Measurements from ENCODE around the gene CLEC10A. TPM values are rescaled to one million over a fixed set of nuclear protein-coding genes. Genes with fewer than 3 reads are reported as not detected.

CLEC10A gene
- total RNA-seq, 1 donor from 2014 or later = 2.9 TPM

DNA sequence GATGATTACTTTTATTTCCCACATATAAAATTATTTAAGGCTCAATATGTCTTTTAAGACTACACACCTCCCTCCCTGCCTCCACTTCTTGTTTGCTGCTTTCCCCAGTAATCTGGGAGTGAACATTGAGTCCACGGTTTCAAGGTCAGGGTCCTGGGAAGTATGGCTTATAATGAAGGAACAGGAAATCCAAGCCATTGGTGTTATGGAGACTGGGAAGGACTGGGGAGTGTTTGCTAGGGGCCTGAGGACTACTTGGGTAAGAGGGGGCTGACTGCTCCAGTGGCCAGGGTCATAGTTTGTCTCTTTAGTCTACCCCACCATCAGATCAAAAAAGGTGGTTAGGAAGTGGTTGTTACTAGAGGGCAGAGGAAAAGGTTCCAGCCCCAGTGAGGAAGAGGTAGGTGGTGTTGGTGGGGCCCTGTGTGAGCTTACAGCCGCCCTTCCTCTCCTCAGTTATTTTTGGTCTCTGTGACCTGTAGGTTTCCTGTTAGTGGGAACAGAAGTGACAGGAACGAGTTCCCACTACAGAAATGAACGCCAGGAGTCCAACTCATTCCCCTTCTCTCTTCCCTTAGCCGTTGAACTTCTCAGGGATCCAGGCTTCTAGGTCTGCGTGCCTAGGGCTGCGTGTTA lies 45.0 kb downstream of the CLEC10A start:
- no peaks in the 10 kb centered on the region for H3K9me3 ChIP-seq (replicated peaks)
- DNase-seq = no peak

GRCh38 chr17:7029659-7030058 lies 50.4 kb downstream of the CLEC10A start:
- no peak overlapping the region for H3K4me3 ChIP-seq
- intact Hi-C loops (cut with micrococcal nuclease) = no loop called here
- H3K27me3 ChIP-seq (ENCODE audit: low read depth) = no peaks in the 10 kb centered on the region
- peaks cover 60% of the 10 kb centered on the region for H3K4me1 ChIP-seq
- no peaks in the 10 kb centered on the region for H3K9me3 ChIP-seq (replicated peaks)
- TF ChIP-seq, protein P1, sequence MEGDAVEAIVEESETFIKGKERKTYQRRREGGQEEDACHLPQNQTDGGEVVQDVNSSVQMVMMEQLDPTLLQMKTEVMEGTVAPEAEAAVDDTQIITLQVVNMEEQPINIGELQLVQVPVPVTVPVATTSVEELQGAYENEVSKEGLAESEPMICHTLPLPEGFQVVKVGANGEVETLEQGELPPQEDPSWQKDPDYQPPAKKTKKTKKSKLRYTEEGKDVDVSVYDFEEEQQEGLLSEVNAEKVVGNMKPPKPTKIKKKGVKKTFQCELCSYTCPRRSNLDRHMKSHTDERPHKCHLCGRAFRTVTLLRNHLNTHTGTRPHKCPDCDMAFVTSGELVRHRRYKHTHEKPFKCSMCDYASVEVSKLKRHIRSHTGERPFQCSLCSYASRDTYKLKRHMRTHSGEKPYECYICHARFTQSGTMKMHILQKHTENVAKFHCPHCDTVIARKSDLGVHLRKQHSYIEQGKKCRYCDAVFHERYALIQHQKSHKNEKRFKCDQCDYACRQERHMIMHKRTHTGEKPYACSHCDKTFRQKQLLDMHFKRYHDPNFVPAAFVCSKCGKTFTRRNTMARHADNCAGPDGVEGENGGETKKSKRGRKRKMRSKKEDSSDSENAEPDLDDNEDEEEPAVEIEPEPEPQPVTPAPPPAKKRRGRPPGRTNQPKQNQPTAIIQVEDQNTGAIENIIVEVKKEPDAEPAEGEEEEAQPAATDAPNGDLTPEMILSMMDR (IDR thresholded peaks at IDR 0.05; ENCODE audit: borderline replicate concordance) = no peak
- H3K27ac ChIP-seq (replicated peaks) = peak overlapping the region; percentile 82
- H3K36me3 ChIP-seq = peaks cover 4% of the 10 kb centered on the region
- DNase-seq = no peak

More for the DNA sequence above, 45.0 kb downstream of the CLEC10A start:
- Histone ChIP-seq H3K27ac (replicated peaks) (peak overlapping the region; percentile 92), H3K27me3 (ENCODE audit: low read depth) (no peaks in the 10 kb centered on the region), H3K4me1 (peaks cover 38% of the 10 kb centered on the region), H3K36me3 (no peaks in the 10 kb centered on the region), H3K4me3 (peak overlapping the region; percentile 72)
- TF ChIP-seq, protein P1 (IDR thresholded peaks at IDR 0.05; ENCODE audit: borderline replicate concordance) = no peak
- intact Hi-C loops (cut with micrococcal nuclease) = no loop called here

DNA sequence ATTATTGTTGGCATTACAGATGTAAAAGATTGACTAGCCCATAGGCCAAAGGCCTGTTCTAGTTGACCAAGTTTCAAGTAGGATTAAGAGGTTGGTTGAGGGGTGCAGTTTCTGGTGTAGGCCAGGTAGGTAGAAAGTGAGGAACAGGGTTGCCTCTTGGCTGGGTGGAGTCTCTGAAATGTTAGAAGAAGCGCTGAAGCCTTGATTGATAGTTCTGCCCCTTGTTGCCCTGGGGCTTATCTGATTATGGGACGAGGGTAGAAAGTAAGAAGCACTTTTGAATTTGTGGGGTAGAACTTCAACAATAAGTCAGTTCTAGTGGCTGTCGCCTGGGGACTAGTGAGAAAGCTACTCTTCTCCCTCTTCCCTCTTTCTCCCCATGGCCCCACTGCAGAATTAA lies 51.0 kb downstream of the CLEC10A start:
- Histone ChIP-seq H3K27ac (replicated peaks) (peak overlapping the region; percentile 82), H3K36me3 (peaks cover 4% of the 10 kb centered on the region), H3K4me3 (no peak overlapping the region), H3K27me3 (ENCODE audit: low read depth) (no peaks in the 10 kb centered on the region), H3K4me1 (peaks cover 62% of the 10 kb centered on the region), H3K9me3 (replicated peaks) (no peaks in the 10 kb centered on the region)
- no peak for DNase-seq
- TF ChIP-seq, protein P1 (IDR thresholded peaks at IDR 0.05; ENCODE audit: borderline replicate concordance) = no peak
- intact Hi-C loops (cut with micrococcal nuclease) = no loop called here

GRCh38 chr17:7027335-7027734 lies 52.7 kb downstream of the CLEC10A start:
- H3K36me3 ChIP-seq = peaks cover 4% of the 10 kb centered on the region
- intact Hi-C loops (cut with micrococcal nuclease) = no loop called here
- no peaks in the 10 kb centered on the region for H3K9me3 ChIP-seq (replicated peaks)
- peak overlapping the region; percentile 82 for H3K27ac ChIP-seq (replicated peaks)
- no peak for DNase-seq
- TF ChIP-seq, protein P1 (IDR thresholded peaks at IDR 0.05; ENCODE audit: borderline replicate concordance) = no peak
- peak overlapping the region; percentile 68 for H3K4me3 ChIP-seq
- H3K27me3 ChIP-seq (ENCODE audit: low read depth) = peaks cover 17% of the 10 kb centered on the region
- H3K4me1 ChIP-seq = peaks cover 72% of the 10 kb centered on the region

GRCh38 chr17:7026471-7027115 lies 53.5 kb downstream of the CLEC10A start:
- intact Hi-C loops (cut with micrococcal nuclease) = no loop called here
- TF ChIP-seq, protein P1 (IDR thresholded peaks at IDR 0.05; ENCODE audit: borderline replicate concordance) = no peak

More at GRCh38 chr17:7026471-7027115, 53.5 kb downstream of the CLEC10A start:
- peaks cover 4% of the 10 kb centered on the region for H3K36me3 ChIP-seq
- H3K27ac ChIP-seq (replicated peaks) = peak overlapping the region; percentile 82
- H3K4me3 ChIP-seq = peak overlapping the region; percentile 68
- H3K4me1 ChIP-seq = peaks cover 79% of the 10 kb centered on the region
- no peaks in the 10 kb centered on the region for H3K9me3 ChIP-seq (replicated peaks)
- peaks cover 20% of the 10 kb centered on the region for H3K27me3 ChIP-seq (ENCODE audit: low read depth)
- DNase-seq = no peak
